Measurements from ENCODE around the gene SHMT2.

SHMT2 gene

GRCh38 chr12:57229634-57230380 is at the start of gene SHMT2:
Gene SHMT2 (plus strand): TSS chr12:57229711. CDS start chr12:57229779, 68 bp downstream.
- Histone ChIP-seq H4K20me1 (peaks cover 11 to 62% (median 49%) of the 10 kb centered on the region in 11 experiments; a peak in 21 of 22 replicates), H3K4me3 (peak within 1 kb of the TSS; percentile 60 to 95 (median 80)), H3K27me3 (peaks cover 34 to 59% (median 52%) of the 10 kb centered on the region in 11 experiments), H3K9ac (peak within 1 kb of the TSS; percentile 79 to 89 (median 86)), H3K4me1 (peaks cover 73 to 94% (median 91%) of the 10 kb centered on the region in 10 experiments), H3K36me3 (peaks cover 32 to 44% (median 42%) of the 10 kb centered on the region in 11 experiments), H3K27ac (peak within 1 kb of the TSS; percentile 75 to 87 (median 83)), H3K4me2 (peak within 1 kb of the TSS; percentile 97 to 100 (median 99)), H3K9me3 (replicated peaks in 1 of 11) (no peaks in the 10 kb centered on the region)
- TF ChIP-seq Cebpa-rat (IDR thresholded peaks at IDR 0.05): peak in 3 of 11 experiments; percentile 22 to 63 (median 49); a peak in 3 of 22 replicates

DNA sequence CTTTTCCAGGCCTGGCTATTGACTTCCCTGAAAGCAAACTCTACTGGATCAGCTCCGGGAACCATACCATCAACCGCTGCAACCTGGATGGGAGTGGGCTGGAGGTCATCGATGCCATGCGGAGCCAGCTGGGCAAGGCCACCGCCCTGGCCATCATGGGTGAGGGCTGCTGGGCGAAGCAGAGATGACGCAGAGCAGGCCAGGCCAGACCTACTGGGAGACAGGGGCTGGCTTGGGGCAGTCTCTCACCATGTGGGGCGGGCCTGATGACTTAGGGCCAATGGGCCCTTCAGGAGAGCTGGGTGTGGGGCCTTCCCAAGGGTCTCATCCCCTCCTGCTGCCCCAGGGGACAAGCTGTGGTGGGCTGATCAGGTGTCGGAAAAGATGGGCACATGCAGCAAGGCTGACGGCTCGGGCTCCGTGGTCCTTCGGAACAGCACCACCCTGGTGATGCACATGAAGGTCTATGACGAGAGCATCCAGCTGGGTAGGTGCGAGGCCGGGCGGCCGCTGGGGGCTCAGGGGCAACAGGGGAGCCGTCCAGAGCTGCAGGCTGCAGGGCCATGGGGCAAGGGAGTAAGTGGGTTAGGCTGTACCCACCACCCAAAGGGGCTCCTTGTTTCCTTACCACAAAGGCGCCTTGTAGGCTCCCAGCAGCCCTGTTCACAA is 49.1 kb upstream of the SHMT2 start:
- peaks cover 0 to 21% (median 11%) of the 10 kb centered on the region in 10 experiments; a peak in 12 of 20 replicates for H3K4me1 ChIP-seq
- H4K20me1 ChIP-seq: peaks cover 0 to 99% (median 0%) of the 10 kb centered on the region in 11 experiments; a peak in 9 of 22 replicates
- no peaks in the 10 kb centered on the region for H3K9me3 ChIP-seq (replicated peaks in 1 of 11)
- H3K27me3 ChIP-seq: no peaks in the 10 kb centered on the region
- H3K27ac ChIP-seq: no peak overlapping the region
- H3K36me3 ChIP-seq: peaks cover 0 to 100% (median 43%) of the 10 kb centered on the region in 11 experiments; a peak in 17 of 22 replicates
- H3K4me3 ChIP-seq: no peak overlapping the region
- no peak overlapping the region; a peak in 2 of 22 replicates for H3K9ac ChIP-seq
- no peak for TF ChIP-seq Cebpa-rat (IDR thresholded peaks at IDR 0.05)
- H3K4me2 ChIP-seq: no peak overlapping the region

DNA sequence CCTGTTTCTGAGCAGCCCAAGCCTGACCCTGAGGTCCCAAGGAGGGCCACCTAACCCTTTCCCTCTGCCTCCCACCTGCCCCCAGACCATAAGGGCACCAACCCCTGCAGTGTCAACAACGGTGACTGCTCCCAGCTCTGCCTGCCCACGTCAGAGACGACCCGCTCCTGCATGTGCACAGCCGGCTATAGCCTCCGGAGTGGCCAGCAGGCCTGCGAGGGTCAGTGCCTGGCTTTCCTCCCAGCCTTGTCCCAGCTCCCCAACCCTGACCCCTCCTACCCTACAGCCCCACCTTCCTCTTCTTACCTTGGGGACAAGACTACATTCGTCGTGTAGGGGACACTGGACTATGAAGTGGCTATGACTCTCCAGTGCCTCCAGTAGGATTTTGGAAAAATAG is 48.4 kb upstream of the SHMT2 start:
- Histone ChIP-seq H3K27me3 (no peaks in the 10 kb centered on the region), H3K4me3 (no peak overlapping the region), H3K27ac (no peak overlapping the region), H3K4me1 (peaks cover 0 to 20% (median 11%) of the 10 kb centered on the region in 10 experiments; a peak in 12 of 20 replicates), H3K9me3 (replicated peaks in 1 of 11) (no peaks in the 10 kb centered on the region), H4K20me1 (peaks cover 0 to 99% (median 0%) of the 10 kb centered on the region in 11 experiments; a peak in 9 of 22 replicates), H3K36me3 (peaks cover 0 to 100% (median 42%) of the 10 kb centered on the region in 11 experiments; a peak in 17 of 22 replicates), H3K9ac (no peak overlapping the region; a peak in 2 of 22 replicates), H3K4me2 (no peak overlapping the region)
- no peak for TF ChIP-seq Cebpa-rat (IDR thresholded peaks at IDR 0.05)

DNA sequence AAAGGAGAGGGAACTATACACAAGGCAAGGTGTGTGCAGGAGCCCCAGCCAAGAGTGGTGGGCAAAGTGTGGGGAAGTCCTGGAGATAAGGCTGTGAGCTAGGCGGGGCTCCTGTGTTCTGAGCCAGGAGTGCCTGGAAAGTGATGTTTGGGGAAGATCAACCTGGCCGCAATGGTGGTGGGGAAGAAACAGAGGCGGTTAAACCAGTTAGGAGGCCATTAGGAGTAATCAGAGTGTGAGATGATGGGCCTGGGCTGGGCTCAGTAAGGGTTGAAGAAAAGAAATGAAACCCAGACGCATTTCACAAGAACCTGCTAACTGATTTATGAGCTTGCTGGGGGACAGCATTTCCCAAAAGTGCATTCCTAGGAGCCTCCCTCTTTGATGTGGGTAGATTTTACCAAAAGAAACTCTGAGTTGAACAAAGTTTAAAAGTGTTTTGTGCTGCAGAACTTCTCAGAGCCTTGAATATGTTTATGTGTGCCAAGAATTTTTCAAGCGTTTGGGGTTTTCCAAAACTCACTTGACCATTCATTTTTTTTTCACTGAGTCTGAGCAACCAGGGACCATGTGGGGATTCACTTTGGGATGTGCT is 47.9 kb upstream of the SHMT2 start:
- 0 out of 22 replicates have a peak overlapping the region, but pooled peaks of 1 of the 11 experiments have one; percentile 2 for H3K9ac ChIP-seq
- TF ChIP-seq Cebpa-rat (IDR thresholded peaks at IDR 0.05): no peak

DNA sequence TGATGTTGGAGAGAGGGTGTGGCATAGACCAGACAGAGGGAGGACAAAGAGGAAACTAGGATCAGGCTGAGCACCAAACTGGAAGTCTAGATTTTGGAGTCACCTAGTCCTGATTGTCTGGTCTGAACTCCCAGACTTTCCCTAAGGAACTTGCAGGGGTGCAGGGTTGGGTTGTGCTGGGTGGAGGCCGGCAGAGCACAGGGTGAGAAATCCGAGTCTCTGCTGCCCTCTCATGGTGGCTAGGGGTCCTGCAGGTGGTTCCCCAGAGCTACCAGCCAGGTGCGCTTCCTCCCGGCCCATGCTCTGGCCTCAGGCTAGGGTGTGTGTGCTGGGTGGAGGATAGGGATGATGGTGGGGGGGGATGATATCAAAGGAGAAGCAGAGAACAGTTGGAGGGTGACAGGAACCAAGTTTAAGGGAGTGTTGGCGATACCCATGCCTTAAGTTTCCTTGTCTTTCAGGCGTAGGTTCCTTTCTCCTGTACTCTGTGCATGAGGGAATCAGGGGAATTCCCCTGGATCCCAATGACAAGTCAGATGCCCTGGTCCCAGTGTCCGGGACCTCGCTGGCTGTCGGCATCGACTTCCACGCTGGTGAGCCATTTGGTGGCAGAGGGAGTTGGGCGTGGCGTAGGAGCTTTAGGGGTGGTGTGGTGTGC is 46.5 kb upstream of the SHMT2 start:
- H3K4me2 ChIP-seq: no peak overlapping the region
- H4K20me1 ChIP-seq: peaks cover 0 to 99% (median 0%) of the 10 kb centered on the region in 11 experiments; a peak in 11 of 22 replicates
- no peak overlapping the region for H3K4me3 ChIP-seq
- H3K9me3 ChIP-seq (replicated peaks in 1 of 11): no peaks in the 10 kb centered on the region
- H3K27me3 ChIP-seq: no peaks in the 10 kb centered on the region
- H3K36me3 ChIP-seq: peaks cover 5 to 100% (median 42%) of the 10 kb centered on the region in 11 experiments; a peak in 16 of 22 replicates
- no peak for TF ChIP-seq Cebpa-rat (IDR thresholded peaks at IDR 0.05)
- H3K27ac ChIP-seq: no peak overlapping the region
- H3K4me1 ChIP-seq: peaks cover 0 to 12% (median under 1%) of the 10 kb centered on the region in 10 experiments; a peak in 7 of 20 replicates
- no peak overlapping the region for H3K9ac ChIP-seq

More for the DNA sequence above, 47.9 kb upstream of the SHMT2 start:
- Histone ChIP-seq H3K9me3 (replicated peaks in 1 of 11) (no peaks in the 10 kb centered on the region), H3K4me2 (no peak overlapping the region), H3K4me1 (peaks cover 0 to 17% (median 9%) of the 10 kb centered on the region in 10 experiments; a peak in 12 of 20 replicates), H3K27me3 (no peaks in the 10 kb centered on the region), H3K36me3 (peaks cover 0 to 100% (median 40%) of the 10 kb centered on the region in 11 experiments; a peak in 16 of 22 replicates), H3K4me3 (no peak overlapping the region), H3K27ac (no peak overlapping the region), H4K20me1 (peaks cover 0 to 99% (median 0%) of the 10 kb centered on the region in 11 experiments; a peak in 9 of 22 replicates)

DNA sequence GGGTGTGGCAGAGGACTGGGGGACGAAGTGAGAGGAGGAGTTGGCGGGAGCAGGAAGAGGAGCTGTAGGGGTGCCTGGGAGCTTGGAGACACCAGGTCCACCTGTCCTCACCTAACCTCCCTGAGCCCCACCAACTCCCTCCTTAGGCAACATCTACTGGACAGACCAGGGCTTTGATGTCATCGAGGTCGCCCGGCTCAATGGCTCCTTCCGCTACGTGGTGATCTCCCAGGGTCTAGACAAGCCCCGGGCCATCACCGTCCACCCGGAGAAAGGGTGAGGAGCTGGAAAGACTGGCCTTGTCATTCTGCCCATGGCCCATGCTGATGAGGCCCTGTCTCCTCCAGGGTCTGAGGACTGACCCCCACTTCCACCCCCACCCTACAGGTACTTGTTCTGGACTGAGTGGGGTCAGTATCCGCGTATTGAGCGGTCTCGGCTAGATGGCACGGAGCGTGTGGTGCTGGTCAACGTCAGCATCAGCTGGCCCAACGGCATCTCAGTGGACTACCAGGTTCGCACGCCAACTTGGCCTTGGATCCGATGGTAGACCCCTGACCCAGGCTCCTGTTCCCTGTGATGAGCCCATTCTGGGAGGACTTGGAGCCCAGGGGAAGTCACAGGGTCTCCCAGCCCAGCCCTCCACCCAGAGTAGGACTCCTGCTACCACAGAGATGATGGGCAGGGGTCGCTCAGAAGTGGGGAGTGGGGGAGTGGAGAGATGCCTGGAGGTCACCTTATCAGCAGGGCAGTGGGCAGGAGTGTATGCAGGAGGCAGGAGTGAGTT is 45.4 kb upstream of the SHMT2 start:
- H4K20me1 ChIP-seq: peaks cover 0 to 99% (median 0%) of the 10 kb centered on the region in 11 experiments; a peak in 11 of 22 replicates
- no peak overlapping the region for H3K27ac ChIP-seq
- H3K4me2 ChIP-seq: no peak overlapping the region
- H3K9ac ChIP-seq: no peak overlapping the region
- H3K9me3 ChIP-seq (replicated peaks in 1 of 11): no peaks in the 10 kb centered on the region
- TF ChIP-seq Cebpa-rat (IDR thresholded peaks at IDR 0.05): no peak
- H3K4me3 ChIP-seq: no peak overlapping the region
- H3K27me3 ChIP-seq: no peaks in the 10 kb centered on the region
- H3K36me3 ChIP-seq: peaks cover 5 to 100% (median 47%) of the 10 kb centered on the region in 11 experiments; a peak in 16 of 22 replicates
- H3K4me1 ChIP-seq: peaks cover 0 to 9% (median 0%) of the 10 kb centered on the region in 10 experiments; a peak in 3 of 20 replicates

DNA sequence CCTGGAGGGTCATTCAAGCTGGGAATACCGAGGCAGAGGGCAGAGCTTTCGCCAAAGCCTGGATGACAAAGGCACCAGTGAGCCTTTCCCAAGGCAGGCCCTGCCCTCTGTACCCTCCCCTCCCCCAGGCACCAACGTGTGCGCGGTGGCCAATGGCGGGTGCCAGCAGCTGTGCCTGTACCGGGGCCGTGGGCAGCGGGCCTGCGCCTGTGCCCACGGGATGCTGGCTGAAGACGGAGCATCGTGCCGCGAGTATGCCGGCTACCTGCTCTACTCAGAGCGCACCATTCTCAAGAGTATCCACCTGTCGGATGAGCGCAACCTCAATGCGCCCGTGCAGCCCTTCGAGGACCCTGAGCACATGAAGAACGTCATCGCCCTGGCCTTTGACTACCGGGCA is 44.1 kb upstream of the SHMT2 start:
- no peaks in the 10 kb centered on the region for H3K27me3 ChIP-seq
- H3K4me1 ChIP-seq: peaks cover 0 to 9% (median 0%) of the 10 kb centered on the region in 10 experiments; a peak in 3 of 20 replicates
- no peaks in the 10 kb centered on the region for H3K9me3 ChIP-seq (replicated peaks in 1 of 11)
- H4K20me1 ChIP-seq: peaks cover 0 to 99% (median 0%) of the 10 kb centered on the region in 11 experiments; a peak in 11 of 22 replicates
- peaks cover 5 to 100% (median 41%) of the 10 kb centered on the region in 11 experiments; a peak in 16 of 22 replicates for H3K36me3 ChIP-seq
- H3K4me2 ChIP-seq: no peak overlapping the region
- H3K4me3 ChIP-seq: no peak overlapping the region
- H3K9ac ChIP-seq: no peak overlapping the region
- TF ChIP-seq Cebpa-rat (IDR thresholded peaks at IDR 0.05): no peak
- H3K27ac ChIP-seq: no peak overlapping the region
